Stimulated activated CD4-positive, alpha-beta T cell treated with anti-CD3 and anti-CD28 coated beads, Interleukin-4, amount 100 ng/mL, for 1 hour (primary cell): ENCODE data around the gene CMIP.
"Not testable (repeated sequence)": the region's sequence is repeated elsewhere in the genome, so short reads cannot be mapped to it uniquely, and the experiment has no call there.

Source experiments
- DNase-seq: peaks from one replicate; pipeline ENCODE4 v3.0.0-alpha.2; 2020

The CMIP gene

GRCh38 chr16:81421536-81421935 is 23.1 kb upstream of the CMIP start:
- DNase-seq, result no peak

- not testable (repeated sequence) for DNase-seq
Measured at GRCh38 chr16:81422153-81422552, 22.5 kb upstream of the CMIP start.

GRCh38 chr16:81424771-81425170 is 19.8 kb upstream of the CMIP start:
- DNase-seq, result no peak

DNA sequence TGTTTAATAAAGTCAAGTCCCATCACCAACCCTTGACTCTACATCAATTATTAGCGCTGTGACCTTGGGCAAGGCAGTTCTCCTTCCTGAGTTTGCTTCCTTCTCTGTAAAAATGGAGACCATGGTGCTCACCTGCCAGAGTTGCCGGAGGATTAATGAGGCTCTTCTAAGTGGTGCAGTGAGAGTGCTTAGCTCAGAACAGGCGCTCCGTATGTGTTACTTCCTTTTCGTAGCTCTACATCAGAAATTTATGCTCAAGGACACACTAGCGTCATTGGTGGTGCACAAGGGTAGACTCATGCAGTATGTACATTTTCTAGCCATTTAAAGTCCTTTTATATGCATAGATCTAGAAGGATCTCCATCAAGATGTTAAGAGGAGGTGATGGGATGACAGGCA is 17.4 kb upstream of the CMIP start:
- no peak for DNase-seq

DNA sequence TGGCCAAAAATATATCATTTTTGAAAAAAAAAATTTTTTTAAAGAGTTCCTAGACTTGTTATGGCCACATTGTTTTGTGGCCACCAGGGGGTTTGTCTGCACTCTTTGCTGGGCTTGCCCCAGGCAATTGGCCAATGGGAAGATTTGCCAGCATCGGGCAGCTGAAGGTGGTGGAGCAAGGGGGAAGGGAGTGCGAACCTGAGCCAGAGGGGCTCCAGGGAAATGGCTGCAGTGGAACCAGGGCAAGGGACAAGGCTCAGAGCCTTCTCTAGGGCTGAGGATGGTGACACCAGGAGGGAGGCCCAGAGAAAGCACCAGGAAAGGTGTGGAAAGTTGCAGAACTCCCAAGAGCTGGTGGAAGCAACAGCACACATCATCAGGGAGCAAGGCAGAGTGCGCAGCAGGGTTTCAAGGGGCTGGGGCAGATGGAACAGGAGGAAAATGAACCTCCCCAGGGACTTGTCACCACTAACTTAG is 15.5 kb upstream of the CMIP start:
- DNase-seq, result no peak

DNA sequence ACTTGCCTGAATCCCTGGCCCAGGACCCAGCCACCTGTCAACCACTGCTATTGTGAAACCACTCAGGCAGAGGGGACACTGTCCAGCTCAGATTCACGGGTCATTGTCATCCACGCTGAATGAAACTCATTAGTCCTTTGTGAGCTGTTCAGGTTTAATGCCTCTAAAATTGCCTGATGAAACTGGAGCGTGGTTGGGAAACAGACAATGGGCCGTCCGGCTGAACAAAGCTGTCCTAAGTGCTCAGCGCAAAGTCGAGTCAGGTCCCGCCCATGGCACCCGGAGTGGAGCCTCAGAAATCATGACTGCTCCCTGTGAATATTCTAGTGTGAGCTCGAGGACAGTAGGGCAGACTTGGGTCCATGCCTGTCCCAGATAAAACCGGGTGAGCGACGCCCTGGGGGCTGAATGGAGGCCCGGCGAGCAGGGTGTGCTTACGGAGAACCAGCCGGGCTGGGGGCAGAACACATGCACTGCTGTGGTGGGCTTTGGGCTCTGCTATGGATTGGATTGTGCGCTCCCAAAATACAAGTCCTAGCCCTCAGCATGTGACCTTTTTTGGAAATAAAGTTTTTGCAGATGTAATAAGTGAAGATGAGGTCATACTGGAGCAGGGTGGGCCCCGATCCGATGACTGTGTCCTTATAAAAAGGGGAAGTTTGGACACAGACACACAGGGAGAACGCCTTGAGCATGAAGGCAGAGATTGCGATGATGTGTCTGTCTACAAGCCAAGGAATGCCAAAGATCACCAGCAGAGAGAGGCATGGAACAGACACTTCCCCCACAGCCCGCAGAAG is 12.9 kb upstream of the CMIP start:
- no peak for DNase-seq

DNA sequence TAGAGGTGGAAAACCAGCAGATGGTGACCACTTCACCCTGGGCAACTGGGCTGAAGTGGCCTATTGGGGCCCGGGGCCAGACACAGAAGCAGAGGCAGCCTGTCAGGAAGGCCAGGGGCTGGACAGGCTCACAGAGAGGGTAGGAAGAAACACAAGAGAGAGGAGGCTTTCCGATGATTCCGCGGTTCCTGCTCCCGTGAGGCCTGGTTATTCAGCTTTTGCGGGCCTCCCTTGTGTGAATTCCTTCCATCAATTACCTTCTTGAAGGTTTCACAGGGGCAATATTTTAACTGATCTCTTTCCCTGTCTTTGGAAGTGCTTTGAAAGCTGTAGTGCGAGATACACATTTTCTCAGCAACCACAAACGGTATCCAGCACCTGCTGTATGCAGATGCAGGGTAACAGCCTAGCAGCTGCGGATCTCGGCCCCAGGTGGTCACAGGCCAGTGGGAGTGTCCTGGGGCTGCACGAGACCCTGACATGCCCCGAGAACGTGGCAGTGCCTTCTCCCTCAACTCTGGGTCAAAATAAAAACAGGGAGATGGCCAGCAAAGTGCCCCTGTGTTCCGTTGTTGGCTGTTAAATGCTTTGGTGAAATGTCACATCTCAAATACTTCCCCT is 11.6 kb upstream of the CMIP start:
- DNase-seq, result no peak

DNA sequence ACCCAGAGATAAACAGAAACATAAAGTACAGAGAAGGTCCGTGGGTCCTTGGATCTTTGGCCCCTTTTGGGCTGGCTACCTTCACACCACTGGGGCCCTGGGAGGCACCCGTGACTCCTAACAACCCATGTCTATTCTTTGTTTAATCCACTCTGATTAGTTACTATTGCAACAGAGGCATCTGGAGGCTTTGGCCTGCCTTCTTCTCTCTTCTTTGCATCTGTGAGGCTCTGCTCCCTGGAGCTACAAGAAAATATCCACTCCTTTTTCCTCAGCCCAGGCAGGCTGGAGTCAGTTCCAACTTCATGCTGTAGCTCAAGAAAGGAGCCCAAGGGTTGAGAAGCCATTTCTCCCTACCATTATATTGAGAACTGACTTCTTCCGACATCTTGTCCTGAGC is 9.5 kb upstream of the CMIP start:
- DNase-seq, result no peak

DNA sequence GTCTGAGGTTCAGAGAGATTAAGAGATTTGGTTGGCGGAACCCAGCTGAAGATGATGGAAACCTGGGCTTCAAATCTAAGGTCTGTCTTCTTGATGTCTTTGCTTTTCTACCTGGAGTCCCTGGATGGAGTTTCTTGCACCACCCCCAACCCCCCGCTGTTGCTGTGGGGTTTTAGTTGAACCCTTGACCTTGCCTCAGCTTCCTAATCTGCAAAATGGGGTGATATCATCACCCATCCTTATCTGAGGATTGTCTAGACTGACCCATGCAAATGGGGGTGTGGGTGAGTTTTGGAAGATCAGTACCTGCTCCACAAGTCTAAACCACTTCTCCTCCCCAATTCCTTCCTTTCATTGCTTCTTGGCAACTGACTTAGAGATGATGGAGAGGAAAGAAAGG is 9.0 kb upstream of the CMIP start:
- no peak for DNase-seq

DNA sequence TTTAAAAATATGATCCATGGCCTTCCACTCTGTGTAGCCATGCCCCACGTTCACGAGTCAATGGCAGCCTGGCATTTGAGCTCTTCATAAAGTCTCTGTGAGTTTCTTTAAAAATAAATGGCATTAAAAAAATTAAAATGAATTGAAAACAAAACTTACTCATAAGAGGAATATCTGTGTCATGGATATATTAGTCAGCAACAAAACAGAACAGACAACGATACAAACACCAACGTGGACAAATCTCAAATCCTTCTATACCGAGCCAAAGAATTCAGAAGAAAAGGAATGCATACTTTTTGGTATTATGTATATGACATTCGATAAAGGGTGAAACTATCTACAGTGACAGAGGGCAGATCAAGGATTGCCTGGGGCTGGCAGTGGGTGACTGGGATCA is 8.2 kb upstream of the CMIP start:
- no peak for DNase-seq

DNA sequence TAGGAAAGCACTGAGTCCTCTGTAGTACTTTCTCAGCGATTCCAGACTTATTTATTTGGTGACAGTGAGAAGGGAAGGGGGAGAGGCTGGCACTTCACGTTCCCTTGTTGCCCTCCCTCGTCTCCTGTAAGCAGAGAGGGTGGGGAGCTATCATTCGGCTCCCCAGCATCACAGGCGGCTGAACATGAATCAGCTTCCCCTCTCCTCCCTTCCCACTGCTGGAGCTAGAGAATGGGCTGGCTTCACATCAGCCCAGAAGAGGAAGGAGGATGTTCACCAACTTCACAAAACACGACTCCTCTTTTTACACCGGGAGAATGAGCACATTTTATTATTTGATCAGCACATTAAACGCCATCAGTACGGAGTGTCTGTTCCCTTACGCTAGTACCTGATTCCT is 6.7 kb upstream of the CMIP start:
- no peak for DNase-seq

DNA sequence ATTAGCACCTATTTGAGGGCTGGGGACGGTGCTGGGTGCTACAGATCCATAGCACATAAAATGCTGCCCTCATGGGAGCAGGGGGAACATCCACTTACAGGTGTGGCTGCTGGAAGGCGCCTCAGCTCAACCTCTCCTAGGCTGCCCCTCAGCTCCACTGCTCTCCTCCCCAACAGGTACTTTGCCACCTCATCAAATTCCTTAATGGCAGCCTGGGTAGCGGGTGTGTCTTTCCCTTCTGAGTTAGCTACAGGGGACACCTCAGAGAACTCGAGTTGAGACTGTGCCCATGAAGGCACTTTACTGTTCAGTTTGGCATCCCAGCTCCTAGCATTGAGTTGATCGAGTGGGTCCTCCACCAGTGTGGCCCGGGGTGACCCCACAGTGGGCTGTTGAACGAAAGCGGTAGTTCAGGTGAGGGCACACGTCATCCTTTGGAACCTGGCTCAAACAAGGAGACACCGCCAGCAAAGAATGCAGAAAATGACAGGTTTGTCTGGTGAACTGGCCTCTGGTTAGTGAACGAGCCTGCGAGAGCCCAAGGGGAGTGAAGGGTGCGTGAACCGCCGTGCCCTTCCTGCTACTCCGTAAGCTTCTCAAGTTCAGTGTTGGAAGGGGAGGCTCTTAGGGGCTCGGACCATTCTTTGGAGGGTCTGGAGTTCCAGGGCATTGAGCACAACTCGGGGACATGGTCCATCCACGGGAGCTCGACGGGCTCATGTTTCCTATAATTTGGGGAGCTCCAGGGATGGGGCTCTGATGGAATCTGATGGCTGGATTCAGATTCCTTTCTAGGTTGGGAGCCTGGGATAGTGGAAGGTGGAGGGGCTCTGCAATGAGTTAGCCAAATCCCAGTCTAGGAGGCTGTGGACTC is 3.5 kb upstream of the CMIP start:
- no peak for DNase-seq

- no peak for DNase-seq
Measured at GRCh38 chr16:81442220-81442915, 2.2 kb upstream of the CMIP start.

DNA sequence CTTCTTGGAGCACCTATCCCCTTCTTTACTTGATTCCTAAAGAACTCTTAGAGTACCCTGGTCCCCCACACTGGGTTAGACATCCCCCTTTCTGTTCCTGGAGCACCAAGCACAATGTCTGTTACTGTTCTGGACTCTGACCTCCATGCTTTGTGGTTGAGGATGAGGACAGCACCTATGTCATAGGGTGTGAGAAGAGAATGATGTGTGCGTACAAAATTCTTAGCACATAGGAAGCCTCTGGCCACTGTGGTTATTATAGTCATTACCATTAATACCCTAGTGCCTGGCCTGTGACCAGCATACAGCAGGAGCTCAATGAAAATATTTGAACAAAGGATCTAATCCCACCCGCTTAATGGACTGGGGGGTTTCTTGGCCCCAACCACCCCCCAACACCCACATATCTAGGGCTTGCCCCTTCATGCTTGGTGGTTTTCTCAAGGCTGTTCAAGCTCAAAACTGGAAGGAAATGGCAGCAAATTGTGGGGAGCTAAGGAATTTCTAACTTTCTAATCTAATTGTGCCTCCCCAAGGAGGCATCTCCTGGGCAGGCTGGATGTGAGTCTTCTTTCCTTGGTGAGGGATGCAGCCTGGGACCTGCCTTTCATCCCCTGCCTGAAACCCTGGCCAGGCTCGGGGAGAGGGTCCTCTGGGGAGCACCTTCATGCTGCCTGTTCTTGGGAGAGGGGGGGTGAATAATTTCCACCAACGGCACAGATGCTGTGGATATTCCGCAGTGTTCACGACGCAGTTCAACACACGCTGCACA is 1.5 kb upstream of the CMIP start:
- DNase-seq, result no peak

- DNase-seq, result no peak
Measured at GRCh38 chr16:81443688-81444447, 740 bp upstream of the CMIP start.

DNA sequence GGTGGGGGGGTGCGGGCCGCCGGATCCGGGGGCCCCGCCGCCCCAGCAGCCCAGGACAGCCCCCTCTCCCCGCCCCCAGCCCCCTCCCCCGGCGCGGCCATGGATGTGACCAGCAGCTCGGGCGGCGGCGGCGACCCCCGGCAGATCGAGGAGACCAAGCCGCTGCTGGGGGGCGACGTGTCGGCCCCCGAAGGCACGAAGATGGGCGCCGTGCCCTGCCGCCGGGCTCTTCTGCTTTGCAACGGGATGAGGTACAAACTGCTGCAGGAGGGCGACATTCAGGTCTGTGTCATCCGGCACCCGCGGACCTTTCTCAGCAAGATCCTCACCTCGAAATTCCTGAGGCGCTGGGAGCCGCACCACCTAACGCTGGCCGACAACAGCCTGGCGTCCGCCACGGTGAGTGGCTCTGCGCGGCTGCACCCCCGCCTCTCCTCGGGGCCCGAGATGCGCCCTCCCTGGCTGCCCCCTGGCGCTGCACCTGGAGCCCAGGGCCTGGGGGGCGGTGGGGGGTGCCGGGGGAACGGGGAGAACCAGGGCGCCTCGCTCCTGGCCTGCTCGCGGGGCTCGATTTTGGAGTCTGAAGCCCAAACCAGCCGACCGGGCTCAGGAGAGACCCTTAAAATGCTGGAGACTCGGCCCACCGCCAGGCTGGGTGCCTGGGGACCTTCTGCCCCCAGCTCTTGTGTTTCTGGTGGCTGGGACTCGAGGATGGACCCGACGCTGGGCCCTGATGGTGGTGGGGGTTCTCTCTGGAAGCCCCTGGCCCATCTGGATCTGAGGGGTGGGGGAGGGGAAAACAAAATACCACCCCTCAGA is 744 bp downstream of the CMIP start:
- peak; percentile 41 for DNase-seq

DNA sequence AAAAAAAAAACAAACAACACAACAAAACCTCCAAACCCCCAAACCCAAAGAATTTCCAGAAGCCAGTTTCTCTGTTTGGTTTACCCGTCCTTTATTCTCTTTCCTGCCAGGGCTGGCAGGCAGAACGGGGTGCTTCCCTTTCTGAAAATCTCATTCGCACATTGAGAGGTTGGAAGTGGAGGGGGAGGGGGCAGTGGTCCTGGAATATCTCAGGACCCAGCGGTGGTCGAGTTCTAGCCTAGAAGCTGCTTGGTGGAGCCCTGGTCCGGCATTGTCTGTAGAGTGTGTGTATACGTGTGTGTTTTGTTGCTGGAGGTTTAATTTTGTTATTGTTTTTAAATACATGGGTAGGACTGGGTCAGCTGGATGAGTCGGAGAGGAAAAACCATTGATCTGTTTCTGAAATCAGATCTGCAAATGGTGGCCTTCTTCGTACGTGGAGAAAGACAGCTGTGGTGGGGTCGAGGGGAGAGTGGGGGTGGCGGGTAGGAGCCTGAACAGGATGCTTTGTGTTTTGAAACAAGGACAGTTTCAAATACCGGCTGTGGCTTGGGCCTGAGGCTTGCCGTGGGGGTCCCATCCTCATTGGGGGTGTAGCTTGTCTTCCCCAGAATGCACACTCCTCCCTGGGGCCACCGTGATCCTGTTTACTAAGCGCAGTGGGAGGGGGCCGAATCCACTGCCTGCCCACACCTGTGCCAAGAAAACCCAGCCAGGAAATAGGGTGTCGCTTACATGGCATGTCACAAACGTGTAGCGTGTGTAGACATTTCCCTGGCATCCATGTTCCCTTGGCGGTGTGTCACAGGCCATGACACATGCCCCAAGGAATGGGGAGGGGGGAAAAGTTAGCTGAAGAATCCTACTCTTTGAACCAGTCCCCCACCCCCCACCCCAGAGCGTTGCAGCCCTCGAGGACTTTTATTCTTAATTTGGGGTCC is 1.6 kb downstream of the CMIP start:
- peak; percentile 14 for DNase-seq

- DNase-seq, result no peak
Measured at GRCh38 chr16:81446907-81447268, 2.3 kb downstream of the CMIP start.

DNA sequence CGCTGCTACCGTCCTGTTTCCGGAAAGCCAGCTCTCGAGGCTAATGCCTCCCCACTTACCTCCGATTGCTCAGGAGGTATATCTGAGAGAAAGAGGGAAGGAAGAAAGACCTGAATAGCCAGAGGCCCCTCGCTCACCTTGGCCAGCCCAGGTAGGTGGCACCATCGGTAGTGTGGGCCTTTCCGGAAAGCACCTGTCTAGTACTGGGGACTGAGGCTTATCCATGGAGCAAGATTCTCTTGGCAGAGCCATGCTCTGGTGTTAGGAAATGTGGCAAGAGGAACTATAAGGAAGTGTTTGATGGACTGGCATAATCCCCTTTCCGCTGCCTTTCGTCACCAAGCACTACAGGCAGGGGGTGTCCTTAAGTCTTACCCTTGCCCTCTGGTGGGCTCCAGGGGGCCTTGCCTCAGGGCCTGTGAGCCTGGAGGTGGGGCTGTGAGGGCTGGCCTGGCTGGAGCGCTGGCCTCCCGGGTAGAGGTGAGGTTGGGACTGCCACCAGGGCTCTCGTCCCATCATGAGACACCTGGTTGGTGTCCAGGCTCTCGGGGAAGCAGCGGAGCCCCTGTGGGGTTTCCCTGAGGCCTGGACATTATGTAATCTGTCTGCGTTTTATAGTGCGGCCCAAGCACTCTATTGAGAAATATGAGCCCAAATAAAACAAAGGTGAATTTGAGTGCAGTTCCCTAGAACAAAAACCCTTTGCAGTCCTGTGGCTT is 2.9 kb downstream of the CMIP start:
- DNase-seq, result no peak
